ENCODE measurements around the gene KATNBL1.

Gene KATNBL1, protein sequence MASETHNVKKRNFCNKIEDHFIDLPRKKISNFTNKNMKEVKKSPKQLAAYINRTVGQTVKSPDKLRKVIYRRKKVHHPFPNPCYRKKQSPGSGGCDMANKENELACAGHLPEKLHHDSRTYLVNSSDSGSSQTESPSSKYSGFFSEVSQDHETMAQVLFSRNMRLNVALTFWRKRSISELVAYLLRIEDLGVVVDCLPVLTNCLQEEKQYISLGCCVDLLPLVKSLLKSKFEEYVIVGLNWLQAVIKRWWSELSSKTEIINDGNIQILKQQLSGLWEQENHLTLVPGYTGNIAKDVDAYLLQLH

DNA sequence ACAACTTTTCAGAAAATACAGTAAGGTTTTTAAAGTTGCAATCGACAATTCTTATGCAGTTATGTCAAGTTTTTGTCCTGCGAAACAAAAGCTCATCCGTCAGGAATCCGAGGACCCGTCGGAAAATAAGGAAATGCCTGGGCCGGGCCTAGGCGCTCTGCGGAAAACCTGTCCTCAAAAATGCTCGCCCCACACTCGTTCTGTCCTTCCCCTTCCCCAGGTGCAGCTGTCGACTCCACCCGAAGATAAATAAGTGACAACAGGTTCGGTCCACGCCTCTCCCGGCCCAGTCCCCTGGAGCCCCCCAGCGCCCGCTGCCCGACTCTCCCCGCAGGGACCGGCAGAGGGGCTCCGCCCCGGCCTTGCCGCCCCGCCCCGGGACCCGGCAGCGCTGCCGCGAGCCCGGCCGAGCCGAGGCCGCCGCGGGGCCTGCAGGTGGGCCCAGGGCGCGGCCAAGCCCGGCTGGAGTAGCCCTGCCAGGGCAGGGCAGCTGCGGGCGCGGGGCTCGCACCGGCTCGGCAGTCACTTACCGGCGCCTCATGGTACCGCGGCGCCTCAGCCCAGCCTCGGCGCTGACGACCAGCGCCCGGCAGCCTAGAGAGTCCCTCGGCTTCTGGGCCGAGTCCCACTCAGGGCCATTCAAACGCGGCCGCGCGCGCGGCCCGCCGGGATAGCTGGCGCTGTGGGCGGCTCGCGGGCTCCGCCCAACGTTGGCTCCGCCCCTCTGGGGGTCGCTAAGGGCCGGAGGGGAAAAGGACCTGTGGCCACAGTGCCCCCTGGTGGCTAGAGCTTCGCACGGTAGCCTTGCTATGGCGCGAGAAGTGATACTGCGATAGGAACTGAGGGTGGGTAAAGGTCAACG is at the start of gene KATNBL1:
KATNBL1 (minus strand) TSS at position 676 of the 862 bp plus-strand sequence. CDS start 46,420 bp downstream, outside the sequence.
- peak; percentile 97 for DNase-seq (ENCODE audit: low spot score)

DNA sequence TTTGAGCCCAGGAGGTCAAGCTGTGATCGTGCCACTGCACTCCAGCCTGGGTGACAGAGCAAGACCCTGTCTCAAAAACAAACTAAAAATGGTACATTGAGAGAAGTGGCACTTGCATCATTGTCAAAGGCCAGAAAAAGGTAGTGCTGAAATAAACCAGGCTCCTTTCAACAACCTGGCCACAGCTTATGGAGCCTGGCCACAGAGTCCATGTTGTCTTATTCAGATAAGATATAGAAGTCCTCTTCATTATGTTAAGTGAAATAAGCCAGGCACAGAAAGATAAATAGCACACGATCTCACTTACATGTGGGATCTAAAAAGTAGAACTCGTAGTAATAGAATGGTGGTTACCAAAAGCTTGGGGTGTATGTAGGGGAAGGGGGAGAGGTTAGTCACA is 49.7 kb upstream of the KATNBL1 start:
- no peak for DNase-seq (ENCODE audit: low spot score)

DNA sequence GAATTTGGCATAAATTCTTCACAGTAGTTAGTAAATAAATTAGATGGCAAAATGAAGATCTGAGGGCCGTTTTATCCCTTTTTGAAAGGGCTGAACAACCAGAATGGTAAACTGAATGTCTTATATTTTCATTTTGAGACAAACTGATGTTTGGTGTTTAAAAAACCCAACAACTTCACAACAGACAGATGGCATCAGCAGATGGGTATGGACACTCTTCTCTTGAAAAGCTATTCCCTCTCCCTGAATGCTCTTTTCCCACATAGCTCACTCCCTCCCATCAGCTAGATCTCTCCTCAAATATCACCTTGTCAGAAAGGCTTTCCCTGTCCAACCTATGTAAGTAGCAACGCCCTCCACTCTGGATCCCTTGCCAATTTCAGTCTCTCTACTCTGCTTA is 48.3 kb upstream of the KATNBL1 start:
- no peak for DNase-seq (ENCODE audit: low spot score)

DNA sequence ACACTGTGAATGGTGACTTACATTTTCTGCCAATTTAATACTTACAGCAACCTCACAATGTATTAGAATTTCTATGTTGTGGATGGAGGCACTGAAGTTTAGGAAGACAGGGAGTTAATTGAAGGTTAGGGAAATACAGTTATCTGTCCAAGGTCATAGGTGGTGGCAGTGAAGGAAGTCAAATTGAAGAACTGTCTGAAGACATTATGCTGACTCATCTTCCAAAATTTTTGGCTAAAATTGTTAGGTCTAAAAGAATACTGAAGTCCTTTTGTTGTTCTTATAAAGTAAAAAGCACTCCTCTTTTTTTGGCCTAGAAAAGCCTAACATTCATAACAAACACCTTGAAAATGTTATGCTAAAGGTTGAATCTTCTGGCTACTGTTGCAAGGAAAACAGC is 42.6 kb upstream of the KATNBL1 start:
- DNase-seq (ENCODE audit: low spot score): no peak

DNA sequence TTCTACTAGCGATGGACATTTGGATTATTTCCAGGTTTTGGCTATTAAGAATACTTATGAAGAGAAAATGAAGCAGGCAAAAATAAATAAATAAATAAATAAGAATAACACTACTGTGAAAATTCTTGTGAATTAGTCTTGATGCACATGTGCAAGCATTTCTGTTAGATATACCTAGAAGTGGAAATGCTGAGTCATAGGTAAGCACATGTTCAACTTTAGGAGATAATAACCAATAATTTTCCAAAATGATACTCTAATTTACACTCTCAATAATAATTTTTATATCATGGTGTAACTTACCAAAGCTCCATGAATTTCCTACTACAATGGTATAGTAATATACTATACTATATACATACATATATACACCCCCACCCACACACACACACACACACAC is 38.3 kb upstream of the KATNBL1 start:
- peak; percentile 70 for DNase-seq (ENCODE audit: low spot score)

DNA sequence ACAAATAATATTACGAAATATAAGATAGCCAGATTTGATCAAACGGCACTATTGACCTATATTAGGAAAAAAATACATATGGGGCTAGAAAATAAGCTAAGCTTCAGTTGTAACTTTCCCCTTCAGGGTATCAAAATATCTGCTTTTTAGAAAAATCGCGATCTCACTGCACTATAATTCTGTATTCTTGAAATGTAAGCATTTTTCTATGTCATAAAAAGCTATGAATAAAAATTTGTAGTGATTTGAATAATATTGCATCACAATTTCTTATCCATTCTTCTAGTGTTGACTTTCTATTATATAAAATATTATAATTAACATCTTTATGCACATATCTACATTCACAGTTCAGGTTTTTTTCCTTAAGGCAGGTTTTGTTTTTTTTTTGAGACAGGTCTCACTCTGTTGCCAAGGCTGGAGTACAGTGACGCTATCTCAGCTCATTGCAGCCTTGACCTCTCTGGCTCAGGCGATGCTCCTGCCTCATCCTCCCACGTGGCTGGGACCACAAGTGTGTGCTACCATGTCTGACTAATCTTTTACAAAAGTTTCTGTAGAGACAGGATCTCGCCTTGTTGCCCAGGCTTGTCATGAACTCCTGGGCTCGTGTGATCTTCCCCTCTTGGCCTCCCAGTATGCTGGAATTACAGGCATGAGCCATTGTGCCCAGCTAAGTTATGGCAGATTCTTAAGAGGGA is 36.5 kb upstream of the KATNBL1 start:
- DNase-seq (ENCODE audit: low spot score): no peak

DNA sequence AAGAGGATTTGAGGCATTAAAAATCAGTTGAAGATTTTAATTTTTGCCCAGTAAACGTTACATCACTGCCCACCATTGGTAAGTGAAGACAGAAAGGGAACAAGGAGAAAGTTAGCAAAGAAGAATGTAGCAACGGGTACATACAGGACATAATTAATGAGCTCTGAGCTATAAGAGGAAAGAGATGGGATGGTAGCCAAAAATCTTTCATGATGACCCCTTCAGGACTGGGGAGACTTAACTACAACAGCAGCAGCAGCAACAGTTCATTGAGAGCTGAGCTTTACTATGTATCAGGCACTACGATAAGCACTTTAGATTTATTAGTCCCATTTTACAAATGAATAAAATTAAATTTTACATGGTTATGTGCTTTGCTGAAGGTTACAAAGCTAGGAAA is 33.3 kb upstream of the KATNBL1 start:
- DNase-seq (ENCODE audit: low spot score): no peak

DNA sequence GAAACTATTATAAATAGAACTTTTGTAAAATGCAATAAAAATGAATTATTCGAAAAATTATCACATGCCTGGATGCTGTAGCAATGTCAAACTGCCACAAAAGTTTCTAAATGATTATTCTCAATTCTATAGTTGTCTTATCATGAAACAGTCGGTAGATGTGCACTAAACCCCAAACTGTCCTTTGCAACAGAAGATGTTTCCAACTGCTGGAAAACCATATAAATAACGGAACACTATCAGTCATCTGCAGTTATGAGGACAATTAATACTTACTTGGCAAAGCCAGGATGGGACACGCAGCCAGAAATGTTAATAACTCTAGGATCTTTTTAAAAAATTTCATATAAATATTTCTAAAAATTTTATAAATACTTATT is 32.4 kb upstream of the KATNBL1 start:
- no peak for DNase-seq (ENCODE audit: low spot score)

DNA sequence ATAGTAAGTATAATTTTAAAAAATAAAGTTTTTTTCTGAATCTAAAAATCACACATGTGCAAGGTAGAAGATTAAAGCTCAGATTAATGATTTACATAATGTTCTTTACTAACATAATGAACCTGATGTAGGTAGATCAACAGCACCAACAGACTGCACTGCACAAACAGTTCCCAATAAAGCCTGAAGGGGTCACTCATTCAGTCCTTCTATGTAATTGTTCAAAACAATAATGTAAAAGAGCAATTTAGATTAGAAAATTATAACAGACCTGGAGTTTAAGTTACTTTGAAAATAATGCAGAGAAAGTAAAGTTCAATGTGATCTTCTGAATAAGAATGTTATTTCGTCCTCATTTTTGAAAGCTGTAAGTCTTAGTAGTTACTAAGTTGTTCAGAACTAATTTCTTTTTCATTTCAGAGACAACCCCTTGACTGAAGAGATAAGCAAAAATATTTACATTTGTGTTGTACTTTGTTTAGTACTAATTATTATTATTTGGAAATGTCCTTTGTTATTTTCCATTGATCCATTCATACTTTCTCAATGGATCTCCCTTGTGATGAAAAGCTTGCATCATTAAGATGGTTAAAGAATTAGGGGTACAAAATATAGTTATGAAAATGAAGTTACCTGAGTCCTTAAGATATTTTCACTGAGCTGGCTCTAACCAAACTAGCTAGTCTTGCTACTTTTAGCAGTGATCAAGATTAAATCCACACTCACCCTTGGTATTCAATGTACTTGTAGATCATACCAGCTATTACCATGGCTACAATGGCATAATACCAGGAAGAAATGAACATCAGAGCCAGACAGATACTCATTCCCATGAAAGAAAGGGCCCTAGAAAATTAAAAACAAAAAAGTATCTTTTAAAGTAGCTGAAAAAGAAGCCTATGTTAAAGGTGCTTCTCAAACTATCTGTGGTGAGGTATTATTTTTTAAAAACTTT is 31.8 kb upstream of the KATNBL1 start:
- DNase-seq (ENCODE audit: low spot score): peak; percentile 58

DNA sequence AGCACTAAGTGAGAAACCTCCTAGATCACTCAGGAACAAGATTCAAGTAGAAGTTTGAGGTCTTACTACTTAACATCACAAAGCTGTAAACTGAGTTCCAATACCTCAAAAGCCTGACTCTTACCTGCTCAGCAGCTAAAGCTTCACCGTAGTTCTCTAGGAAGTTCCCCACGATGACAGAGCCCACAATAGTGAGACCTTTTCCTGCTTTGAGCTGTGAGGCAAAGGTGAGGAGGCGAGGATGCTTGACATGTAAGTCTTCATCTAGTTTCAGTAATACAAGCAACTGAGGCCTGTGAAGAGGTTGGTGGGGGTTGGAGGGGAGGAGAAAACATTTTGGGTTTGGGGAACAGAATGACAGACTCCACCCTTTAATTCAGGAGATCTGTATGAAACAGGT is 30.6 kb upstream of the KATNBL1 start:
- DNase-seq (ENCODE audit: low spot score): no peak

DNA sequence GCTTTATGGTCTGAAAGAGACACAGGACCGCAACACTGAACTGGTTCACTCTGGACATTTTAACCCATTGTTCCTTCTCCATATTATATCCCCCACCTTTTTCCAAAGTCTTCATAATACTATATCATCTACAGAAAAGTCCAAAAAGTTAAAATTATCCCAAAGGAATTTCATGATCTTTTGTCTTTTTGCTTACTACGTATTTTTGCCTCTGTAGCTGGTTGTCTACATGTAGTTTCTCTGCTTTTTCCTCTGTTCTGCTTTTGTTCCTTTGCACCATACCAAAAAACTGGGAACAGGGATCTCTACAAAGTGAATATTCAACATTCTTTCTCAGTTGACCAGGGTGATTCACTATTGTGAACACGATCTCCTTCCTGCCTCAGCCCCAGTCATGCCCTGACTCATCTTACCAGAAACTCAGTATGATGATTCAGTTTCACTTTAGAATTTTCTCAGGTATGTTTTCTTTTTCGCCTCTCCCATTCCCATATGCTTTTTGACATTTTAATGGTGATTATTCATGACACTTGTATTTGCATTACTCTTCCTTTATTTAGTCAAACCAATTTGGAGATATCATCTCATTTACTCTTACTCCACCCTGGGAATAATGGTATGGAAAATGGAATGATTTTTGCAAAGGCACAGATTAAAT is 29.4 kb upstream of the KATNBL1 start:
- no peak for DNase-seq (ENCODE audit: low spot score)

DNA sequence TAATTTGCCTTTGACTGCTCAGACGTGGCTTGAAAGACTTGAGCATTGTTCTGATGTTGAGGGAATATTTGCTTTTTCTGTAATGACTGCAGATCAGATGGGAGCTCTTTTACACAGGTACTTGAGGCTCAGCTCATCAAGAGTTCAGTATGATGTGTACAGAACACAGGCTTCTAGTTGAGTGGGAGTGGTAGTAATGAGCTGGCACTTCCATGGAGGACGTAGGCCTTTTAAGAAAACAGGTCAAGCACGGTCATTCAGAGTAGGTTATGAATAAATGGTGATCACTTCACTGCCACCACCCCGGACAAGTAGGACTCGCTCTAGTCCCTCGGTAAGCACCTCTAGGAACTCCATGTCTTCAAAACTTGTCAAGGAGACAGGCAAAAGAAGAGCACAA is 23.7 kb upstream of the KATNBL1 start:
- no peak for DNase-seq (ENCODE audit: low spot score)

DNA sequence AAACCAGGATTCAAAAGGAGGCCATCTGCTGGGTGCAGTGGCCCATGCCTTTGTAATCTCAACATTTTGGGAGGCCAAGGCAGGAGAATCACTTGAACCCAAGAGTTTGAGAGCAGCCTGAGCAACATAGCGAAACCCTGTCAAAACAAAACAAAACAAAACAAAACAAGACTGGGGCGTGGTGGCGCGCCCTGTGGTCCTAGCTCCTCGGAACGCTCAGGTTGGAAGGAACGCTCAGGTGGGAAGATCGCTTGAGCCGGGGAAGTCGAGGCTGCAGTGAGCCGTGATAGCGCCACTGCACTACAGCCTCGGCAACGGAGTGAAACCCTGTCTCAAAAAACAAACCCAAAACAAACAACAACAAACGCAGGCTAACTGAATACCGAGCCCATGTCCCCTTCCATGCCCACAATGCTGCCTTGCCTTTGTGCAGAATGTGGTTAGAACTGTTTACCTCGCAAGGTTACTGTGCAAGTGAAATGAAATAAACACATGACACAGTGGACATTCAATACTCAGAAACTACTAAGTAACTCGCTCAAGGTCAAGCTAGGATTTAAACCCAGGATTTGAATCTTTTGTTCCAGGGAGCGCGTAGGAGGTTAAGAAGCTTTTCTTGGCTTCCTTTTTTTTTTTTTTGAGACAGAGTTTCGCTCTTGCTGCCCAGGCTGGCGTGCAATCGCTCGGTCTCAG is 14.2 kb upstream of the KATNBL1 start:
- DNase-seq (ENCODE audit: low spot score): no peak

DNA sequence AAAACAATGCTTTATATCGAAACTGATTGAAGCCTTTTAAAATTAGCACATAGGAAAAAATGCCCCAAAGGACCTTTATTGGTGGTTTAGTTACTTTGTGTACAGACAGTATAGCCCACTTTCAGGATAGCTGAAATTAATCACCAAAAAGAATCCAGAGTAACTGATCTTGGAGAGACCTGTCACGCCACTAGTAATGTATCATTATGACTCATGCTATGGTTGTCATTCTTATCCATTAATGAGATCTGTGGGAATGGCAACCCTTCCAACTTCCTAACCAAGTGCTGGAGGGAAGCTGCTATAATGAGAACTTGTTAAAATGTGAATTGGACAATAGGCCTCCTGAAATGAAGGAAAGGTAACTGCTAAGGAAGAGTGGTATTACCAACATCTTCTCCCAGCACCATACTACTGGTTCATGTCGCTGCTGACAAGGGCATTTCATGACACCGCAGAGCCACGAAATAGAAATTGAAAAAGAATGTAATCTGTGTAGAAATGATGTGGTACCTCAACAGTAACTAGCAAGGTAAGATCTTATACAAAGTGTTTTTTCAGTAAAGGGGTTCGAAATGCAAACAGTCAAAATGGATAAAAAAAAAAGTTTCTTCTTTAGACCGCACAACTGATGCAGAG is 7.8 kb upstream of the KATNBL1 start:
- no peak for DNase-seq (ENCODE audit: low spot score)

DNA sequence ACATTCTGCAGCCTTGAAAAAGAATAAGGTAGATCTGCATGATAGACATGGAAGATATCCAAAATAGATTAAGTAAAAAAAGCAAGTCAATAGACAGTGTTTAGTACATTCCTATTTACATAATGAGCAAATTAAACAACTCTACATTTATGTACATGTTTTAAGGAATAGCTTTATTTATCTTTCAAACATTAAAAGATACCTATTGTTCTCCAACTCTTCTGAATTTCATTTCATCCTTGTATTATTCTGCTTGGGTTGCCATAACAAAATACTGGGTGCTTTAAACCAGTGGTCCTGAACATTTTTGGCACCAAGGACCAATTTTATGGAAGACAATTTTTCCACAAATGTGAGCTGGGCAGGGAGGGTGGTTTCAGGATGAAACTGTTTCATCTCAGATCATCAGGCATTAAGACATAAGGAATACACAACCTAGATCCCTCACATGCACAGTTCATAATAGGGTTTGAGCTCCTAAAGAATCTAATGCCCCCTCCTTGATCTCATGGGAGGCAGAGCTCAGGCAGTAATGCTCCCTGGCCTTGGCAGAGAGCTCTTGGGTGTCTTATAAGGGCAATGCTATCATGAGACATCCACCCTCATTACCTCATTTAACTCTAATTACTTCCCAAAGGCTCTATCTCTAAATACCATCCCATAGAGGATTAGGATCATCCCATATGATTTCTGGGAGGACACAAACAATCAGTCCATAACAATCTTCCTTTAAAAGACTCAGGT is 6.8 kb upstream of the KATNBL1 start:
- no peak for DNase-seq (ENCODE audit: low spot score)

DNA sequence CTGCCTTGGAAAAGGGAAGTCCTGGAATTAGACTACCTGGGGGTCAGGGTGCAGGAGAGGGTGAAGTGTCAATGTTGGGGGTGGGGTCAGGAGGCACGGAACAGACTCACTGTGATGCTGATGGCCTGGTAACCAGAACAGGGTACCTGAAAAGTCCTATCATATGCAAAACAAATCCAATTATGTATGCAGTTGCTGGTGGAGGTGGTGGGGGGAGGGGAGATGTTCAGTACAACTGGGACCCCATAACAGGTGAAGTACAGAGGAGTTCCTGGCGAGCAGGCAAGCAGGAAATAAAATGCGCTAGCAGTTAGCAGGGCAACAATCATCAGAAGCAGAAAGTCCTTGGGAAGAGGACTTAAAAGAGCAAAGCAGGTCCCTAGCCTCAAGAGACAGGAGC is 4.2 kb upstream of the KATNBL1 start:
- DNase-seq (ENCODE audit: low spot score): no peak

DNA sequence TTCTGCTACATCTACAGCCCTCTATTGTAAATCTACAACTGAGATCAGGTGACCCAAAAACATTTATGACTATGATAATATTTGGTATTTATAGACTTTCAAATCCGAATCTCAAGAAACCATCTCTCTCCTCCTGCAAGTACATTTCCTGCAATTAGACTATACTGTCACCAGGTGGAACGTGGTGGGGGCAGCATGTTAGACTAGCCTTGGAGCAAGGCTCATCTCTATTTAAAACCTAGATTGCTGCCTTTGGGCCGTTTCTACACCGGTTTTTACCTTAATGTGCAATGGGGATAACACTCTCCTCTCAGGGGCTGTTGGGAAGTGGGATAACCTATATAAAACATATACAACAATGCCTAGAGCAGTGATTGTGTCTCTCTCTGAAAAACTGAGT is 3.8 kb upstream of the KATNBL1 start:
- no peak for DNase-seq (ENCODE audit: low spot score)

DNA sequence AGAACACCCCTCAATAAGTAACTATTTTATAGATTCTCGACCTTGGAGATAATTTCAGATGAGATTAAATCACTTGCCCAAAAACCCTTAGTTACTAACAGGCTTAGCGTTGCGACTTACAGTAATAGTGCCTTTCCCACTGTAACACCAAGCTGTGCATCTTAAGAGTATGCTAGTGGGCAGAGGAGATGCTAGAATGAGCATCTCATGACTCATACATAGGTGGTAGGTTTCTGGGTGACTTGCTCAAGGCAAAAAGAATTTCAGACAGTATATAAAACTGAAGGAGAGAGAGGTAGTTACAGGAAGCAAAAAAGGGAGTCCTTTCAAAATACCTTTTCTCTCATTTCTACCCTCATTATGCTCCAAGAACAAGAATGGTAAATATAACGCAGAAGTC is 3.9 kb downstream of the KATNBL1 start:
- DNase-seq (ENCODE audit: low spot score): no peak

DNA sequence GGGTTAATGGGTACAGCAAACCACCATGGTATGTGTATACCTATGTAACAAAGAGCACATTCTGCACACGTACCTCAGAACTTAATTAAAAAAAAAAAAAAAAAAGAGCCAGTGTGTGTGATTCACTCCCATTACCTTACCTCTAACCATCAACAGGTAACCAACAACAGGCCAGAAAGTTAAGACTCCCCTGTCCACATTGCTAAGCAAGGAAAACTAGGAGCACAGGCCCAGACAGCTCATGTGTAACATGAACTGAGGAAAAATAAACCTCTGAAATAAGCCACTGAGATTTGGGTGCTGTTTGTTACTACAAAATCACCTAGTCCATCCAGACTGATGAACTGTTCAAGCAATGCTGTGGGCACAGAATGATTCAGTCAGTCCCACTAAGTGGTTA is 6.0 kb downstream of the KATNBL1 start:
- DNase-seq (ENCODE audit: low spot score): no peak

Data from hematopoietic multipotent progenitor cell treated with erythropoietin and hydrocortisone succinate and interleukin-3 and kit ligand, for 15 days (in vitro differentiated cells).